ENCODE results near the gene FBXW8. TPM values are rescaled to one million over a fixed set of nuclear protein-coding genes. Genes with fewer than 3 reads are reported as not detected.

FBXW8 gene
- total RNA-seq, 1 experiment from 2014 or later = 15.3 TPM

- no peaks in the 10 kb centered on the region for H3K79me2 ChIP-seq (ENCODE audit: insufficient read depth, low read length)
- H3K4me1 ChIP-seq (ENCODE audit: insufficient read depth, low read length) = no peaks in the 10 kb centered on the region
- H3K36me3 Mint-ChIP-seq (ENCODE audit: insufficient read depth in 1 of 3, low read depth in 3 of 3) = peaks cover 6 to 27% (median 22%) of the 10 kb centered on the region in 3 experiments
- H2BK120ac ChIP-seq (ENCODE audit: low read depth, low read length, poor library complexity, severe bottlenecking) = no peak overlapping the region
- no peak overlapping the region for H3K56ac ChIP-seq (ENCODE audit: insufficient read length, low read depth, low read length)
- H2BK15ac ChIP-seq (ENCODE audit: low read depth, low read length) = no peak overlapping the region
- no peak overlapping the region for H4K8ac ChIP-seq (replicated peaks; ENCODE audit: insufficient read length, low read depth, low read length)
- H3K27ac ChIP-seq (ENCODE audit: insufficient read length, low read depth, low read length) = no peak overlapping the region
- H3K27ac Mint-ChIP-seq = no peak overlapping the region
- no peaks in the 10 kb centered on the region for H3K27me3 Mint-ChIP-seq (ENCODE audit: low read depth)
- no peaks in the 10 kb centered on the region for H3K9me3 ChIP-seq (ENCODE audit: control insufficient read depth, low read depth, low read length)
- H3K27me3 ChIP-seq (ENCODE audit: insufficient read depth, low read length) = no peaks in the 10 kb centered on the region; the same call in 1 of the 2 replicates
- H3K18ac ChIP-seq (ENCODE audit: insufficient read length, low read depth, low read length) = no peak overlapping the region
- no peak overlapping the region for H3K9ac ChIP-seq (ENCODE audit: extremely low read depth, insufficient read length, low read length)
- H3K4me2 ChIP-seq (ENCODE audit: insufficient read depth, insufficient read length, low read length) = no peak overlapping the region
- H2BK5ac ChIP-seq (ENCODE audit: insufficient read length, low read length) = no peak overlapping the region
- no peaks in the 10 kb centered on the region for H3K23me2 ChIP-seq (ENCODE audit: insufficient read length, low read depth, low read length, poor library complexity, severe bottlenecking)
- DNase-seq = no peak
- H3K4me3 Mint-ChIP-seq = no peak overlapping the region
- no peak overlapping the region for H3T11ph ChIP-seq (ENCODE audit: low read length)
- peaks cover 3% of the 10 kb centered on the region in 2 experiments; a peak in 2 of 5 replicates for H3K9me3 Mint-ChIP-seq
- H3K23ac ChIP-seq (ENCODE audit: insufficient read length, low read depth, low read length) = no peak overlapping the region
- no peaks in the 10 kb centered on the region for H3K4me1 Mint-ChIP-seq
- no CpG with 5 or more reads among the region's 4 CpGs for WGBS (ENCODE audit: extremely low coverage, insufficient read length, low lambda C conversion rate)
- H4K5ac ChIP-seq (ENCODE audit: insufficient read length, low read depth, low read length) = no peak overlapping the region
- peaks cover 5% of the 10 kb centered on the region for H3K79me1 ChIP-seq (ENCODE audit: insufficient read depth, low read depth, low read length, poor library complexity, severe bottlenecking)
- no peak overlapping the region for H4K91ac ChIP-seq (ENCODE audit: insufficient read length, low read depth, low read length)
- no peaks in the 10 kb centered on the region for H4K20me1 ChIP-seq (ENCODE audit: control insufficient read depth, insufficient read depth, insufficient read length)
- H2BK20ac ChIP-seq (ENCODE audit: low read depth, low read length, poor library complexity, severe bottlenecking) = no peak overlapping the region
- no peak overlapping the region for H2AFZ ChIP-seq (ENCODE audit: low read length)
- no peak overlapping the region for H3K14ac ChIP-seq (ENCODE audit: insufficient read depth, low read length)
- H2AK5ac ChIP-seq (ENCODE audit: insufficient read length, low read length) = no peak overlapping the region
- no peak for TF ChIP-seq CTCF (conservative IDR thresholded peaks at IDR 0.05)
- no peak overlapping the region for H2BK12ac ChIP-seq (ENCODE audit: insufficient read length, low read depth, low read length)
- no peak overlapping the region for H3K4ac ChIP-seq (ENCODE audit: low read depth, low read length)
Measured at GRCh38 chr12:116934908-116935705, 24.4 kb downstream of the FBXW8 start.
